ENCODE results near the gene LY6G5B.

DNA sequence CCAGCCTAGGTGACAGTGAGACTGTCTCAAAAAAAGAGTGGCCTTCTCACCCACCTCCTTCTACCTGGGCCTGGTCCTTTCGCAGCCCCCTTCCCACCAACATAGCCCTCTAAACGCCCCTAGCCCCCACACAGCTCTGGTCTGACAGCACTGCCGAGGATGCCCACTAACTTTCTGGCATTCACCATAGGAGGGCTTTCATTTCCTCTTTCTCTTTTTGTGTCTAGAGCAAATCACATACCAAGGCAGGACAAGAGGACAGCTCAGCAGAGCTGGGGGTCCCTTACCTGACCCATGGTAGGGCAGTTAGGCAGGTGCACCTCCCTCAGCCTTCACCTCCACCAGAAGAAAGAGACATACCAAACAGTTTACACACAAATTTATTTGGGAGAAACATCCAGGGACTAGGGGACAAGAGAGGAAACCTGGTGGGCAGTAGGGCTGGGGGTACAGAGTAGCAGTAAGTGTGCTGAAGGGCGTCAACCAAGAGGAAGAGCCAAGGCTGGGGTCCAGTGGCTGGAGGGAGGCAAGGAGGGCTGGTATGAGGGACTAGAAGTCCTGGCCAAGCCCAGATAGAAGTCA lies 6.6 kb downstream of the LY6G5B start:
- TF ChIP-seq CTCF (IDR thresholded peaks at IDR 0.05; ENCODE audit: low read length) (no peak), EZH2 (optimal IDR thresholded peaks at IDR 0.05; ENCODE audit: low read depth, low read length) (no peak)
